HG03442 (cell line): ENCODE measurements around the gene LASP1NB.
"Not testable (repeated sequence)": the region's sequence is repeated elsewhere in the genome, so short reads cannot be mapped to it uniquely, and the experiment has no call there.

Source experiments
- ATAC-seq: cut with Tn5 transposase; IDR thresholded peaks from one replicate; pipeline ENCODE4 v1.9.1; 2021; ENCODE audit warnings: mild to moderate bottlenecking, moderate library complexity; ENCODE audit not compliant: unreplicated experiment

The LASP1NB gene

DNA sequence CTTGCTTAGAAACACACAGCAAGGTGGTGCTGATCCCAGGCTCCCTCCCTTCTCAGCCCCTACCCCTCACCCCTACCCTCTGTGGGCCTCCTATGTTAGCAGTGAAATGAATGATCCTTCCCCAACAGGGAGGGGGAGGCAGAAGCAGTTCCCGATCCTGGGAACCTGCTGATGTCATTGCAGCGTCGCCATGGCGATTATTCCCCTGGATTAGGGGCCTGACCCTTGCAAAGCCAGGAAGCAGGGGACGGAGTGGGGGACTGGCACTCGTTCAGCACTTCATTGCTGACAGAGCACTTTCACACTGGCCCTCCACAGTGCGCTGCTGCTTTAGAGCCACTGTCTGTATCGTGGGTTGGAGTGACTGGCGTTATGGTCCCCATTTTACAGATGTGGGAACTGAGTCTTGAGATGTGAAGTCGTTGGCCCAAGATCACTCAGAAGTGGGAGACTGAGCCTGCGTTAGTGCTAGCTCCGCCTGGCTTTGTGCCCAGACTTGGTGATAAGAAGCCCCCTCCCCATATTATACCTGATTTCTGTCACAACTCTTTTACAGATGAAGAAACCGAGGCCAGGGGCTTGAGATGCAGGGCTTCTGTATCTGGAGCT, 29.0 kb upstream of the LASP1NB start:
- ATAC-seq, result no peak

DNA sequence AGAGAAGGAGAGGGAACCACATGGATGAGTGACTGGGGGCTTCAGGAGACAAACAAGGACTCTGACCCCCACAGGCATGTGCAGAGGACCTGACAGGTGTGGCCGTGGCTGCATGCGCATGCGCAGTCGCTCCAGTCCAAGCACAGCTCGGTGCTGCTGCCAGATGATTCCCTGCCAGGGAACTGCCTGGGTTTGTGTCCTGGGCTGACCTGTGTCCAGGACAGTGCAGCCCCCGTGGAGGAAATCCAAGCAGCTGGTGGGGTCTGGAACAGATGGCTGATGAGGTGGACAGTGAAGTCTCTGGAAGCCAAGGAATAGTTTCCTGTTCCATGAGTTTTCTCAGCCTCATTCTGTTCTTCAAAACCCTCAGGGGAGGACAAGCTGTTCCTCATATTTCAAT, 28.2 kb upstream of the LASP1NB start:
- no peak for ATAC-seq

DNA sequence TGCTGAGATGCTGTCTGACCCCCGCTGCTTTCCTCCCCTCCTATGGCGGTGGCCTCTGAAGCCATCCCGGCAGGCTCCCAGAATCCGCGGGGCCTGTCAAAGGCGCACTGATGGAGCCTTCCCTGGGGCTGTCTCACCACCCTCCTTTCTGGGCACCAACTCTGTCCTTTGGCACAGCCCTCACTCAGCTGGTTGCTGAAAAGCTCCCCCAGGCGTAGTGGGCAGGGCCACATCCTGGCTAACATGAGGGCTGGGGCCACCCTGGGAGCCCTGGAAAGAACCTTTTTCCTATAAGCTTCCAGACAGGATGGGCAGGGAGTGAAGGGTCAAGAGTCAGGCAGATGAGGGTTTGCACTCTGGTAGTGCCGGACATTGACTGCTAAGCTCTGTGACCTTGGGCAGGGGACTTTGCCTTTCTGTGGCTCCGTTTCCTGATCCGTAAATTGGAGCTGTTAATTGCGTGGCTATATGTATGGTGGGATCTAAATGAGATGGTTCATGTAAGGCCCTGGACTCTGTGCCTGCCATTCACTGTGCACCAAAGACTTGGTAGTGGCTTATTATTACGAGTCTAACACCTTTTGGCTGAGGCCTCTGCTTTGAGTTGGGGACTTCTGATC, 27.6 kb upstream of the LASP1NB start:
- no peak for ATAC-seq

DNA sequence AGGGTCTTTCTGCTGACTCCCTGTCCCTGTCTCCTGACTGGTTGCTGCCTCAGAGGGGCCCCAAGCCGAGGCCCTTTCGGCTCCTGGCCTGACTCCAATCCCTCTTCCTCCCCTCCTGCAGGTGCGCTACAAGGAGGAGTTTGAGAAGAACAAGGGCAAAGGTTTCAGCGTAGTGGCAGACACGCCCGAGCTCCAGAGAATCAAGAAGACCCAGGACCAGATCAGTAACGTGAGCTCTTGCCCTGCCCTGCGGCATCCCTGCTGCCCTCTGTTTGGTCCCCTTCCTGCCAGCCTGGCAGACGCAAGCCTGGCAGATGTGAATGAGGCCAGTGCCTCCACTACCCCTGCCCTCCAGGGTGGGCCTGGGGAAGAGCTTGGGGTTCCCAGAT, 27.1 kb upstream of the LASP1NB start:
- ATAC-seq, result peak; percentile 16

DNA sequence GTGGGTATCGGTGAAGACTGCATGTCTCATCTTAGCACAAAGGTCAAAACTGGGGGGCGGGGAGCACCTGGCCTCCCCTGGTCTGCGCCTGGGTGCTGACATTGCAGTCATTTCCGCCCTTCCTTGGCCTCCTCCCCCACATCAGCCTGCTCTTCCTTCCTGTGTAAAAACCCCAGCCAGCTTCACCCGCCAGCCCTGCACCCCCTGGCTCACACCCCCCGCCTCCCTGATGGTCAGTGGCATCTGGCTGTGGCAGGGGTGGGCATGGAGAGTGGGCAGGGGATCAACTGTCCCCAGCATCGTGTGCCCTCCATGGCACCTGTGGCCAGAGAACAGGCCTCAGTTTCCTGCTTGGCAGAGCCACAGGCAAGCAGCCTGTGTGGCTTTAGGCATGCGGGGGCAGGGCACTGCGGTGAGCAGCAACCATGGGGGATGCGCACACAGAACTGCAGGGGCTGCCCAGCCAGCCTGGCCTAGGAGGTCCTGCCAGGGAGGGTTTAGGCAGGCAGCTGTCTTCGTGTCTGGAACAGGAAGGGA, 26.5 kb upstream of the LASP1NB start:
- peak; percentile 61 for ATAC-seq

DNA sequence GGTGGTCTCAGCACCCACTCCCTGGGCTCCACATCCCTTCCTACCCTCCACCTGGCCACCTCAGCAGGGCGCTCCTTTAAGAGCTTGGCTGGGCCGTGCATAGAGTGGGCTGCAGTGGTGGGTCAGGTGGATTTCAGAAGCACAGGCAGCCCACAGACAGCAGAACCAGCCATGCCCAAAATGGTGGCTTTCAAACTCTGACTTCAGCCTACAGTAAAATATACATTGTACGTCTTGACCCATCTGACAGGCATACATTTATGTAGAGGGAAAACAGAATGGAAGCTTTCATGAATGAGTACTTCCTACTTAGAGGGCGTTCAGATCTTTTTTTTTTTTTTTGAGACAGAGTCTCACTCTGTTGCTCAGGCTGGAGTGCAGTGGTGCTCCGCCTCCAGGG, 26.0 kb upstream of the LASP1NB start:
- ATAC-seq, result no peak

DNA sequence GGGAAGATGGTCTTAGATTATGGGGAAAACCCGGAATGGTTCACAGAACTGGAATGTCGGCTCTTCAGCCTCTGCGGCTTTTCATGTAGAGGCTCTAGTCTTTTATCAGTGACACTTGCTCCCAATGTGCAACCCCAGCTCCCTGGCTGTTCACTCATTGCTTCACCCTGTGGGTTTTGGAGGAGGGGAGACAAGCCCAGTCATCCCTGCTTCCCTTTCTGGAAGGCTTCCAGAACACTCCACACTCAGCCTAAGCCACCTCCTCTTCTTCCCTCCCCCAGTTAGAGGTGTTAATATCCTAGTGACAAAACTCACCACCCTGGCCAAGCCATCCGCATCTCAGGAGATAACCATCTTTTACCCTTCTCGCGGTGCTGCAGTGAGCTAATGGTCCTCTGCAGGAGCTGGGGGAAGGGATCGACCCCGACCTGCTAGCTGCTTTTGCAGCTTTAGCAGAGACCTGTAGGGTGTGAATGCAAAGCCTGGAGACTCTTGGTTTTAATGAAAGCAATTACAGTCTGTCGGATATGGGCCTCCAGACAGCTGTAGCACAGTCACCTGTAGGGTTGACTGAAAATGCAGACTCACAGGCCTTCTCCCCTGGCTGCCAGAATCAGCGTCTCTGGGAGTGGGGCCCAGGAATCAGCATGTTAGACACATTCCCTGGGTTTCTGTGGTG, 24.3 kb upstream of the LASP1NB start:
- no peak for ATAC-seq

DNA sequence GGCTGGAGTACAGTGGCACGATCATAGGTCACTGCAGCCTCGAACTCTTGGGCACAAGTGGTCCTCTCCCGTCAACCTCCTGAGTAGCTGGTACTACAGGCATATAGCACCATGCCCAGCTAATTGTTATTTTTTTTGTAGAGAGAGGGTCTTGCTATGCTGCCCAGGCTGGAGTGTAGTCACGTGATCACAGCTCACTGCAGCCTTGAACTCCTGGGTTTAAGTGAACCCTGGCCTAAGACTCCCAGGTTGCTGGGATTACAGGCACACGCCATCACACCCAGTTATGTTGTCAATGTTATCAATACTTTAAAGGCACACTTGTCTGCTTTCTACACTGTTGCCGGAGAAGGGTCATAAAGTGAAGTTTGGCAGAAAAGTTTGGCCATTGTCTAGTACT, 22.0 kb upstream of the LASP1NB start:
- no peak for ATAC-seq

DNA sequence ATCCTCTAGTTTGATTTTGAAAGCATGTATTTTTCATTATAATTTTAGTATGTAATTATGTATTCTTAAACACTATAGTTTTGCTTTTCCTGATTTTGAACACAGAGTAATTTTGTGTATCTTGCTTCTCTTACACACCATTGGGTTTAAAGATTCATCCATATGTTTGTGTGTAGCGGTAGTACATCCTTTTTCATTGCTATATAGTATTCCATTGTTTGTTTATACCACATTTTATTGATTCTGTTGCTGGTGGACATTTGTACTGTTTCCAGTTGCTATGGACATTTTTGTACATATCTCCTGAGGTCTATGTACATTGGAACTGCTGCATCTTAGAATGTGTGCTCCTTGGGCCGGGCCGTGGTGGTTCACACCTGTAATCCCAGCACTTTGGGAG, 20.5 kb upstream of the LASP1NB start:
- no peak for ATAC-seq

DNA sequence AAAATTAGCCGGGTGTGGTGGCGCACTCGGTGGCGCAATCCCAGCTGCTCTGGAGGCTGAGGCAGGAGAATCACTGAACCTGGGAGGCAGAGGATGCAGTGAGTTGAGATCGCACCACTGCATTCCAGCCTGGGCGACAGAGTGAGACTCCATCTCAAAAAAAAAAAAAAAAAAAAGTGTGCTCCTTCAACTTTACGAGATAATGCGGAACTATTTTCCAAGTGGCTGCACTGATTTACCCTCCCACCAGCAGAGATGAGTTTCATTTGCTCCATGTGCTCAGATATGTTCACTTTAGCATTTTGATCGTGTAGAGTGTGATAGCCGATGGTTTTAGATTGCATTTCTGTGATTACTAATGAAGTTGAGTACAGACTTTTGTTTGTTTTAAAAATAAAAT, 20.0 kb upstream of the LASP1NB start:
- ATAC-seq, result no peak

DNA sequence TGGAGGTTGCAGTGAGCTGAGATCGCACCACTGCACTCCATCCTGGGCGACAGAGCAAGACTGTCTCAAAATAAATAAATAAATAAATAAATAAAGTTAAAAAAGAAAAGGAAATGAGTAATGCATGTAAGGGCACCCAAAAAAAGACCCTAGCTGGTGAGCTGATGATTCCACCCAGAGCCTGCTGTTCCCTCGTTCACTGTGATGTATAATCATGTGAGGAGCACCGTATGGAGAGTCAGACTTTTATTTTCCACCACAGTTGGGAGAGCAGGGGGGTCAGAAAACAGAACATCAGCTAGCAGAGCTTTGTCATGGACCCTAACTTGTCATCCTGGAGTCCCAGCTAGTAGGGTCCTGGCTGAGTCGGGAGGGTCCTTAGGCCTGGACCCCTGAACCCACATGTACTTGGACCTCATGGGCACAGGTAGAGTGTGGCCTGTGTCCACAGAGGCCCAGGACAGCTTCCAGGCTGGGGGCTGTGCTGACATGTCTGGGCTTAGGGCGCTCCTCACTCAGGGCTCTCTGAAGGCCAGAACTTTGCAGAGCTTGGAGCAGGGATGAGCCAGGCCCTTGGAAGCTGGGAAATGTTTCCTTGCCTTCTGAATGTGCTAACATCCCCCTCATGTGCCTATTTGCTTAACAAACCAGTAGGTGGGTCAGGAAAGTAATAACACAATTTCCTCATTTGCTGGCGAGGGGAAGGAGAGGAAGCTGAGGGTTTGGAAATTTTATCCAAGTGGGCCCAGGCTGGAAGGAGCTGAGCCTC, 18.8 kb upstream of the LASP1NB start:
- no peak for ATAC-seq

DNA sequence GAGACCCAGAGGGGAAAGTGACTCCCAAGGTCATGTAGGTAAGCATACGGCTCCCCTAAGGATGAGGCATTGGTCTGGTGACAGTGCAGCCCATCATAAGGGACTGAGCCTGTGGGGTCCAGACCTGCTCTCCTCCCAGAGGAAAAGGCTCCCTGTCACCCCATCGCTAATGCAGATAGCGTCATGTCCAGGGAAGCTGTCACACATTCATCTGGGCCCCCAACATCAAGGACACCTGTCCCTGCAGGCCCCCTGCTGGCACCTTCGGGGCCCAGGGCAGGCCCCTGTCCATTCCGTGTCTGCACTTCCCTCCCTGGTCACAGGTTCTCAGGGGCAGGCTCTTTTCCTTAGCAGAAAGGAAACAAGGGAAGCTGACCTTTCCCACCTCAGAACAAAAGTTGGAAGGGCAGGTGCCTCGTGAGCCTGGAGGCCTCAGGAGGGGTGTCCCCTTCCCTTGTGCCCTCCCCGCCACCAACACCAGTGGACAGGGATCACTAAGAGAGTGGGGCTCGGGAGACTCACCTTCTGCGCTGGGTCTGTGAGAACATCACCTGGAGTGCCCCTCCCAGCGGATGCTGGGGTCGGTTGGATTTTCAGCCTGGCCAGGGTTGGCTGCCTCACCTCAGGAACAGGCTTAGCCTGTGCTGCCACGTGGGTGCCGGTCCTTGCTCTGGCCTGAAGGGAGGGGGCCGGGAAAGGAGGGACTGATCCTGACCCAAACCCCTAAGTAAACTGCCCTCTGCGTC, 17.3 kb upstream of the LASP1NB start:
- ATAC-seq, result no peak

DNA sequence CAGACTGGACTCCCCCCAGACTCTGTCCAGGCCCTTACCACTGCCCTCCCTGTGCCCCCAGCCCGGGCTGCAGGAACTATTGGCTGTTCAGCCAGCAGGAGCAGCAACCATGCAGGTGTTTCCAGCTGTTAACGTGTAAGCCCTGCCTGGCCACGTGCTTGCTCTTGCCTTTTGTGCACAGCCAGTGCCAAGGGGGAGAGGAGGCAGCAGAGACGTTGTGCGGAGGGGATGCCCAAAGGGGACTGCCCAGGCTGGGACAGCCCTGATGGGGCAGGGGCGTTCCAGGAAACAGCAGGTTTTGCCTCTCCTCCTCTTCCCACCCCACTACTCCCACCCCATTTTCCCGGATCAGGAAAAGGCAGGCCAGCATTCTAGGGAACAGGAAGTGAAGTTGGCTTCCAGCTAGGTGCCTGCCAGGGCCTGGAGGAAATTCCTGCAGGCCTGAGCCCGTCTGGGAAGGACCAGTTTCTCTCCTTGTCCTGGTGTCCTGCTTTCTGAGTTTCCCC, 16.7 kb upstream of the LASP1NB start:
- ATAC-seq, result no peak

DNA sequence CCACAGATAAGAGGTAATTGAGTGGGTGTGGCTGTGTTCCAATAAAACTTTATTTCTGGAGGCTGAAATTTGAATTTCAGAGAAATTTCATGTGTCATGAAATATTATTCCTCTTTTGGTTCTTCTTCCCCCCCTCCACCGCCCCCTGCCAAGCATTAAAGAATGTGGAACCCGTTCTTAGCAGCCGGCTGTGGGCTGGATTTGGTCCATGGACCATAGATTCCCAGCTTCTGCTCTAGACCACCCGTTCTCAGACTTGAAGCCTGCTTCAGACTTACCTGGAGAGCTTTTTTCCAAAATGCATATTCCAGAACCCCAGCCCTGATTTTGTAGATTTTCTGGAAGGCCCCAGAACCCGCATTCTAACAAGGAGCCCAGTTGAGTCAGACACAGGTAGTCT, 15.1 kb upstream of the LASP1NB start:
- ATAC-seq, result no peak

DNA sequence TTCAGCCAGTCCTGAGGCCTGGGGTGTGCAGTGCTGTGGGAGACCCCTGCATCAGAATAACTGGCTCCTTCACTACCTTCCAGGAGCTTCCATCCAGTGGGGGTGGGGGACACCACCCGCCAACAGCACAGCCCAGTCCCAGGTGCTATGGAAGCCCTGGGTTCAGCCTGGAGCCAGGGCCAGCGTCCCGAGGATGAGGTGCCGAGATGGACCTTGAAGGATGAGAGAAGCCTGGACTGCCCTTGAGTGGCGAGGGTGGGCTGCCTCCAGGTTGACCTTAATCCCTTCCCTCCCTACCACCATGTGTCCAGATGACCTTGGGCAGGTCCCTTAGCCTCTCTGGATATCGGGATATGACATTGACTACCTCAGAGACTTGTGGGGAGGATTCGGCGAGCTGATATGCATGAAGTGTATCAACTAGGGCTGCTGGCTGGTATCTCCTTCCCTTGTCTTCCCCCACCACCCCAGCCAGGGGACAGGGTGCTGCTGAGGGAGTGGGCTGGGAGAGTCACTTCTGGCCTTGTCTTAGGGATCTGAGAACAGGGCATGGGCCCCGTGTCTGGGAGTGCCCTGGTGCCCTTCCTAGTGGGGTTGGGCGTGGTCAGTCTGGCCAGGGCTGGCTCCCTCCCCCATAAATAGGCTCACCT, 14.2 kb upstream of the LASP1NB start:
- ATAC-seq, result no peak

DNA sequence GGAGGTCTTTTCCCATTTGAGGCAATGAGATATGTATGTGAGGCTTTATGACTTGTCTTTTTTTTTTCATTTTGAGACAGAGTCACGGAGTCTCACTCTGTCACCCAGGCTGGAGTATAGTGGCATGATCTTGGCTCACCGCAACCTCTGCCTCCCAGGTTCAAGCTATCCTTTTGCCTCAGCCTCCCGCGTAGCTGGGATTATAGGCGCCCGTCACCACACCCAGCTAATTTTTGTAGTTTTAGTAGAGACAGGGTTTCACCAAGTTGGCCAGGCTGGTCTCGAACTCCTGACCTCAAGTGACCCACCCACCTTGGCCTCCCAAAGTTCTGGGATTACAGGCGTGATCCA, 13.7 kb upstream of the LASP1NB start:
- ATAC-seq, result not testable (repeated sequence)

DNA sequence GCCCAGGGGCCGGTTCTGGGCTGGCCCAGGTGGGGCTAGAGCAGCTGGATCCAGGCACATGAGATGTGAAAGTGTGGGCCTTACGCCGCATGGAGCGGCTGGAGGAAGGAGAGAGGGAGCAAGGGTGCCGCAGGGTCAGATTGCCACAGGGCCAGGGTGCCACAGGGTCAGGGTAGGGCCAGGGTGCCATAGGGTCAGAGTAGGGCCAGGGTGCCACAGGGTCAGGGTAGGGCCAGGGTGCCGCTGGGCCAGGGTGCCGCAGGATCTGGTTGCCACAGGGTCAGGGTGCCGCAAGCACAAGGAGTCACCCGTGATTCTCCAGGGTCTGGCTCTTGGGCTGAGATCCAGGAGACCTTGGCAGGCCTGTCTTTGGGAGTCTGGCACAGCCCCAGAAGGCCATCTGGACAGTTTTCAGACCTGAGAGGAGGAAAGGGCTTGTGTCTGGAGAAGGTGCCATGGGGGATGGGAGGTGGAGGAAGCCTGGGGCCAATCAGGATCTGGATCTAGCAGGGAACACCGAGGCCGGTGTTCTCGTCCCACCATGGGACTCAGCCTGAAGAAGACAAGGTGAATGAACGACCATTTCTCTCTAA, 13.1 kb upstream of the LASP1NB start:
- no peak for ATAC-seq

DNA sequence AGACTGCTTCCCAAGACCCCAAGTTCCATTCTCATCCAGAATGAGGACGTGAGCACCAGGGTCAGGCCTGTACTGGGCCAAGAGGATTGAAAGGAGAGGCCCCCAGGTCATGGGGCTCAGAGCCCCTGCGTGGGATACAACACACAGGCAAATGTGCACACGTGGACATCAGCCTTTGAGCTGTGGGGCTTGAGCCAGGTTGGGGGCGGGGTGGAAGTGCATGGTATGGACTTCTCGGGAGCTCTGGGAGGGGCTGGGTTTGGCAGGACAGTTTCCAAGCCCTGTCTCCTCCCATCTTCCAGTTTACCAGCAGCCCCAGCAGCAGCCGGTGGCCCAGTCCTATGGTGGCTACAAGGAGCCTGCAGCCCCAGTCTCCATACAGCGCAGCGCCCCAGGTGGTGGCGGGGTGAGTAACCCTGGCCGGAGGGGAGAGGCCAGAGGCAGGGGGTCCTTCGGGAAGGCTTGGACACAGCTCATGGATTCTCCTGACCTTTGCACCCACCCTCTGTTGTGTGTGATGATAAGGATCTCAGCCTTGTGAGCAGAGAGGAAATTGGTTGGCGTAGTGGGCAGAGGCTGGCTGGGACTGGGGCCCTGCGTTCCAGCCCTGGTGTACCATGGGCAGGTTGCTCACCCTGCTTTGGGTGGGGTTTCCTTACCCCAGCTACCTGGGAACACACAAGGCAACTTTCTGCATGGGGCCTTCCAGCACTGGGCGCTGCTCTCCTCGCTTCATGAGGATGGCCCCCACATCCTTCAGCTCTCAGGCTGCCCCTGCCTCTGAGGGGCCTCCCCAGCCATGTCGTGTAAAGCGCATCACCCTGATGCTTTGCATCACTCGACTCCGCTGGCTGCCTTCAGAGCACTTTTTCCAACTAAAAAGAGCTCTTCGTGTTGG, 10.4 kb upstream of the LASP1NB start:
- no peak for ATAC-seq

DNA sequence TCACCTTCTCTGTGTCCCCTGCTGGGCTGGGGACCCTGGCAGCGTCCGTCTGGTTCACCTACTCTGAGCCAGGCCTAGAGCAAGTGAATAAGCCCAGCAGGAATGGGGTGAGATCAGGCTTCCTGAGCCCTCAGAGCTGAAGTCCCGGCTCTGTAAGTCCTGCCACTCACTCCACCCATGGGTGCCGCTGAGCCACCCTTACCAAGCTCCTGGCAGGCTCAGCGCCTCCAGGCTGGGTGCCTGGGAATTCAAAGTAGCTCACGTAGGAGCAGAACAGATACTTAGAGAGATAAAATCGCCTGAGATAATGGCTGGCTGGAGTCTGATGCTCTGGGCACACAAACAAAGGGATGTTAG, 9.8 kb upstream of the LASP1NB start:
- no peak for ATAC-seq
